ENCODE results near the gene SYNE2.

The SYNE2 gene

DNA sequence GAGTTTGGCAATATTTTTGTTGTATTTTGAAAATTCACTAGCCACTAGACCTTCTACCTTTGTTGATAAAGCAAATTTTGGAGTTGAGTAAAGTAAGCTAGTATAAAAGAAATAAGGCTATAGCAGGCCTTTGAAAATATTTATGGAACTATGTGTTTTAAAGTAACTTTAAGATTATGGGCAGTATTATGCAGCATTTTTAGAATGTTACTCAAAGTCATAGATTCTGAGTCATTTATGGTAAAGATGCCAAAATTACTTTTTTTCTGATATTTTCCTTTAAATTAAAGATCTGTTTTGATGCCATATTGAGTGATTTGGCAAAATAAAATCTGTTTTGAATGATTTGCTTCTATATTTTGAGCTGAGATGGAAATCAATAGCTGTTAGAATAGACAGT, 57.2 kb downstream of the SYNE2 start:
- DNase-seq (ENCODE audit: low read depth), result no peak

GRCh38 chr14:63910583-63911363, 58.0 kb downstream of the SYNE2 start:
- DNase-seq (ENCODE audit: low read depth), result no peak

DNA sequence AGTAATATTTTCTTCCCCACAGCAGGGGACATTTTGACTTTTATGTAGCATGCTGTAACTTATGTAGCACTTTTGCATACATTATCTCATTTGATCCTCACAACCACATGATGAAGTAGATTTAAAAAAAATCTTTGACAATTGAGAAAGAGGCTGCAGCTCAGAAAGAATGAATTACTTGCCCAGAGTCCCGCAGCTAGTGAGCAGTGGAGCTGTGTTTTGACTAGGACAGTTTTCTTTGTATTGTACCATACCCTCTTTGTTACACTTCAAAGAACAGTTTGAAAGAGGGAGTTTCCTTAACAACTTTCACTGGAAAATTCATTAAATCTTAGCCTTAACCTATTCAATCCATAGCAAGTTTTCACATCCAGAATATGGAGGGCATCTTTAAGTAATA, 58.6 kb downstream of the SYNE2 start:
- no peak for DNase-seq (ENCODE audit: low read depth)

DNA sequence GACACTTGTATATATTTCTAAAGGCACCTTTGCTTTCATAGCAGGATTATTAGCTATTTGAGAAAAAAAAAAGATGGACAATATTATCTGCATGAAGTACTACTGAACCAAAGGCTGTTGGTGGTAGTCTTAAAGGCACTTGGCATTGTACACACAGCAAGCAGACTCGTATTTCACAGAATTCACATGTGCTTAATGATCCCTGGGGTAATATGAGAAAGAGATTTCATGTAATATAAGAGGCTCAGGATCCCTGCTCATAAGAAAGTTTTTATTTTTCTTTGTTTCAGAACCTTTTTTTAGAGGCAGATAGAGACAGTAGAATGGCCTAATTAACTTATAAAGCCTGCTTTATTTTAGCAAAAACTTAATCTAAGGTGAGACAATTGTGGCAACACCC, 59.5 kb downstream of the SYNE2 start:
- DNase-seq (ENCODE audit: low read depth), result no peak

DNA sequence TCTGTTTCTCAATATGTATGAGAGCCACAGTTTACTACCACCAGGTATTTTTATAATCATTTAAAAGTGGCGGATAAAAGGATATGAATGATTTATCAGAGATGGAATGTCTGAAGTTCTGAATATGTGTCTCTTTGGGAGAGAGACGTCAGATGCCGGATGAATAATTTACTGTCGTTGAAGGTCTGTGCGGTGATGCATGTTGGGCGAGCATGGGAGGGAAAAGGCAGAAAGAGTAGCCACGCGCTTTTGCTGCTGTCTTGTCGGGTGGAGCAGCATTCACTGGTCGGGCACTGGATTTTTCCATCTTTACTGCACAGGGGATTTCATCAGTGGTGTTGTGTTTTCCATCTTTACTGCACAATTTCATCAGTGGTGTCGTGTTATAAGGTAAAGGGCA, 65.6 kb downstream of the SYNE2 start:
- no peak for DNase-seq (ENCODE audit: low read depth)

GRCh38 chr14:63922696-63923421, 70.1 kb downstream of the SYNE2 start:
- no peak for DNase-seq (ENCODE audit: low read depth)

DNA sequence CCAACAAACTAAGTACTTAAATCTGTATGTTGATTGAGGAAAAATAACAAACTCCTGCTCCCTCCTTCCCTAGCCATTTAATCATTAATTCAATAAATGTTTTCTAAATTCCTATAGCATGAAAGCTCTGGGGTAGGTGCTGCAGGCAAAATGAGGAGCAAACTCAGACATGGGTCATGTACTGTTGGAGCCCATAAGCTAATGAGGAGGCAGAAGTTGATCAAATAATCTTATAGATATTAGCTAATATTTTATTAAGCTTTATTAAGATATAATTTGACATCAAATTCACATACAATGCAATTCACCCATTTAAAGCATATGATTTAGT, 70.6 kb downstream of the SYNE2 start:
- DNase-seq (ENCODE audit: low read depth), result no peak

DNA sequence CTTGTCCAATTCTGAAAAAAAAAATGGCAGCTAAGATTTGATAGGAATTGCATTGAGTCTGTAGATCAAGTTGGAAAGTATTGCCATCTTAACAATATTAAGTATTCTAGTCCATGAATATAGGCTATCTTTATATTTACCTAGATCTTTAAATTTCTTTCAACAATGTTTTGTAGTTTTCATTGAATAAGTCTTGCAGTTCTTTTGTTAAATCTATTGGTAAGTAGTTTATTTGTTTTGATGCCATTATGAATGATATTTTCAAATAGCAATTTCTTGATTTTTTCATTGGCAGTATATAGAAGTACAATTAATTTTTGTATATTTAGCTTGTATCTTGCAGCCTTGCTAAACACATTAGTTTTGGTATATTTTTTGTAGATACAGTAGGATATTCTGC, 71.6 kb downstream of the SYNE2 start:
- DNase-seq (ENCODE audit: low read depth), result no peak

- no peak for DNase-seq (ENCODE audit: low read depth)
These were observed 73.8 kb downstream of the SYNE2 start for GRCh38 chr14:63926641-63927040.

DNA sequence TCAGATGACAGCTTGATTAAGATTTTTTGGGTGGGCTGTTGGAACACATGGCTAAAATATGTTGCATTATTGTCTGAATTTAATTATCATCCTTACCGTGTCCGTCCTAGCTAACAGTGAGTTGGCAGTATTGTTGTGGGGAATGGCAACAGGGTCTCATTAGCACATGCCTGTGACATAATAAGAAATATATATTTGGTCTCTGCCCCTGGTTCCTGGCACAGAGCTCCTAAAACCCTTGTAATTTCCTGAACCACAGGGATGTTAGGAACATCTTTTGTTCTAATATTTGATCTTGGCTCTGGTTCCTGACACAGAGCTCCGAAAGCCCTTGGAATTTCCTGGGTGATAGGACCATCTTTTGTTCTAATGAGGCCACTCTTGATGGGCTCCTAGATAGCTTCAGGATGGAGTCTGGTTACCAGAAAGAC, 76.0 kb downstream of the SYNE2 start:
- DNase-seq (ENCODE audit: low read depth), result no peak

DNA sequence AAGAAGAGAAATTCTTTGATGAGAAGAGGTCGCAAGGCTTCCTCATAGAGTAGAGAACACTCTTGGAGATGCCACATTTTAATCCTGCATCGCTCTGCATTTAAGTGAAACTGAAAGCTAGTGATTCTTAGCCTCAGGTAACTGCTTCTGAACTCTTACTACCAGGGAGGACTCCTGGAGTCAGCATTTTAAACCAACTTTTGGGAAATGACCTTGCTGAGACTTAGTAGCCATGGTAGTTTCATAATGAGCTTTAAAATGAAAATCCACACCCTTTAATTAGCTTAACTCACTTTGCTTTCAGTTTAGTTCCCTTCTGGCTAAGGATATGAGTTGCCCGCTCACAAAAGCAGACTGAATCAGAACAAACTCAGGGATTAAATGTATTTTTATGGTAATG, 80.3 kb downstream of the SYNE2 start:
- DNase-seq (ENCODE audit: low read depth), result no peak

- DNase-seq (ENCODE audit: low read depth), result no peak
These were observed 80.9 kb downstream of the SYNE2 start for GRCh38 chr14:63933711-63934110.

DNA sequence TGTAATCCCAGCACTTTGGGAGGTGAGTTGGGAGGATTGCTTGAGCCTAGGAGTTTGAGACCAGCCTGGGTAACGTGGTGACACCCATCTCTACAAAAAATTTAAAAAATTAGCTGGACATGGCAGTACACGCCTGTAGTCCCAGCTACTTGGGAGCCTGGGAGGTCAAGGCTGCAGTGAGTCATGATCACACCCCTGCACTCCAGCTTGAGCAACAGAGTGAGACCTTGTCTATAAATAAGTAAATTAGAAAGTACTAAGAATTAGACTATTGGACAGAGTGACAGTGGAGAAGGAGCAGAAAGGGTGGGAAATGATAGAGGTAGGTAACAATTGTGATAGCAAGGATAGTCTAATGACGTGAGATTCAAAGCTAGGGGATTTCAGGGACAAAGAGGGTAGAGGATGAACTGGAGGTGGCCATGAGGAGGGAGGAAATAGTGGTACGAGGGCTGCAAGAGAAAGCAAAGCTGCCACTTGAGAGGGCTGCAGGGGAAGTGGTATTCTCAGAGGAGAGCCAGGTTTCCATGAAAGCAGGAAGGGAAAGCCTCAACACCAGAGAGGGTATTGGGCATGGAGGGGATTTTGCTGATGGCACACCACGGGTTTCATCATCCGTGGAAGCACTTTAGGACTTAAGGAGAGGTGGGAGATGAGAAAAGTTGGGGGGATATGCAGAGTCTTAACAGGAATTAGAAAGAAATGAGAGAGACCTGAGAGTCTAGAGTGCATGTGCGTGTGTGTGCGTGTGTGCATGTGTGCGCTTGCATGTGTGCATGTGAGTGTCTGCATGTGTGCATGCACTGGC, 85.6 kb downstream of the SYNE2 start:
- DNase-seq (ENCODE audit: low read depth), result no peak

GRCh38 chr14:63939006-63939270, 86.1 kb downstream of the SYNE2 start:
- DNase-seq (ENCODE audit: low read depth), result no peak

- DNase-seq (ENCODE audit: low read depth), result no peak
These were observed 87.6 kb downstream of the SYNE2 start for GRCh38 chr14:63940387-63940786.

DNA sequence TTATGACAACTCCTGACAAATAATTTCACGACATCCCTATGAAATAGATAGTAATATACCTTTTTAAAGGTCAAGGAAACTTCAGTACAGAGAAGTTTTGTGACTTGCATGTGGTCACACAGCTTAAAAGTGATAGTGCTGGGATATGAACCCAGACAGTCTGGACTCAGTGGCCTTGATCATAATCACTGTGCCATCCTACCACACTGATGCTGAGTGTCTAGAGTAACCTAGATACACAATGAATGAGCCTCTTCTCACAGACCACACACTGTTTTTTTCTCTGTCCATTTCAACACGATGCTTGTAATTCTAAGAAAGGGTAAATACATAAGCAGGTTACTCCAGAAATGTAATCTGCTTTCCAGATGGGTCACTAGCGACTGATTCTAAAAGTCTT, 88.2 kb downstream of the SYNE2 start:
- no peak for DNase-seq (ENCODE audit: low read depth)

DNA sequence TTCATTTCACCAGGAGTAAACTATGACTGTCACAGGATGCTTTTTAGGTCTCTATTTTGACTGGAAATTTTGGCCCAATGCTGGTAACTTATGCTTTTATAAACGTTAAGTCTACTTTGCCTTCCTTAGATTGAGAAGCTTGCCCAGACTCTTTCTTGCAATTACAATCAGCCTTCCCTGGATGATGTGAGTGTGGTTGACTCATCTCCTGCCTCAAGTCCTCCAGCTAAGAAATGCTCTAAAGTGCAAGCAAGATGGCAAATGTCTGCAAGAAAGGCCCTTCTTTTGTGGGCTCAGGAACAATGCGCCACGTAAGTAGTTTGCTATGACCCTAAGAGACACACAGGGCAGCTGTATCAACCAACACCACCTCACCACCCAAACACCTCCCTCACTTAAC, 96.9 kb downstream of the SYNE2 start:
- no peak for DNase-seq (ENCODE audit: low read depth)

GRCh38 chr14:63951021-63951420, 98.2 kb downstream of the SYNE2 start:
- DNase-seq (ENCODE audit: low read depth), result no peak

DNA sequence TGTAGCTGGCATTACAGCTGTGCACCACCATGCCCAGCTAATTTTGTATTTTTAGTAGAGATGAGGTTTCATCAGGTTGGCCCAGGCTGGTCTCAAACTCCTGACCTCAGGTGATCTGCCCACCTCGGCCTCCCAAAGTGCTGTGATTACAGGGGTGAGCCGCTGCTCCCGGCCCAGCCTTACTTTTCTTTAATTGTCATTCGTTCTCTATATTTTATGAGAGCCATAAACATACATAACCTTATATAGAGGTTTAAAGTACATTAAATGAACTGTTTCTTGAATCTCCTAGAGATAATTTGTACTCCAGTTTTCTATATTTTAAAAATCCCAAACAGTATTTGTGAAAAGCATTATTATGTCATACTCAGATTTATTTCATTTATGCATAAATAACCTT, 98.6 kb downstream of the SYNE2 start:
- no peak for DNase-seq (ENCODE audit: low read depth)

- DNase-seq (ENCODE audit: low read depth), result no peak
These were observed 99.5 kb downstream of the SYNE2 start for GRCh38 chr14:63952053-63952932.

GRCh38 chr14:63952933-63953437, 100.2 kb downstream of the SYNE2 start:
- DNase-seq (ENCODE audit: low read depth), result no peak

DNA sequence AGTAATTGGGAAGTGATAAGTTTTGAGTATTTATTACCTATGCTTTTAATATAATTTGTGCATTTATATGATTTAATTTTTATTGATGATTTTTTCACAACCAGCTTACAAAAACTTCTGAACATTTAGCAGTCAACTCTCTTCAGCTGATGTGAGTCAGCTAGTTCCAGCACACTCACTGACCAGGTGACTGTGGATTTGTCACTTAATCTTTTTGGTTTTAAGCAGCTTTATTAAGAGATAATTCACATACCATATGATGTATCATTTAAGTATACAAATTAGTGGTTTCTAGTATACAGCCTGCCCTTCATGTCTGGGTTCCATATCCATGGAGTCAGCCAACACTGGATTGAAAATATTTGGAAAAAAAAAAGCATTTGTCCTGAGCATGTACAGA, 103.5 kb downstream of the SYNE2 start:
- DNase-seq (ENCODE audit: low read depth), result no peak

Measured in stimulated activated CD8-positive, alpha-beta memory T cell treated with anti-CD3 and anti-CD28 coated beads, Interleukin-12 subunit alpha, Interleukin-12 subunit beta, amount 100 ng/mL, for 4 hours (primary cell).